ENCODE data around the gene TMEM72. TPM values are rescaled to one million over a fixed set of nuclear protein-coding genes. Genes with fewer than 3 reads are reported as not detected.

Gene TMEM72
- total RNA-seq, 1 experiment from 2014 or later, result not detected

DNA sequence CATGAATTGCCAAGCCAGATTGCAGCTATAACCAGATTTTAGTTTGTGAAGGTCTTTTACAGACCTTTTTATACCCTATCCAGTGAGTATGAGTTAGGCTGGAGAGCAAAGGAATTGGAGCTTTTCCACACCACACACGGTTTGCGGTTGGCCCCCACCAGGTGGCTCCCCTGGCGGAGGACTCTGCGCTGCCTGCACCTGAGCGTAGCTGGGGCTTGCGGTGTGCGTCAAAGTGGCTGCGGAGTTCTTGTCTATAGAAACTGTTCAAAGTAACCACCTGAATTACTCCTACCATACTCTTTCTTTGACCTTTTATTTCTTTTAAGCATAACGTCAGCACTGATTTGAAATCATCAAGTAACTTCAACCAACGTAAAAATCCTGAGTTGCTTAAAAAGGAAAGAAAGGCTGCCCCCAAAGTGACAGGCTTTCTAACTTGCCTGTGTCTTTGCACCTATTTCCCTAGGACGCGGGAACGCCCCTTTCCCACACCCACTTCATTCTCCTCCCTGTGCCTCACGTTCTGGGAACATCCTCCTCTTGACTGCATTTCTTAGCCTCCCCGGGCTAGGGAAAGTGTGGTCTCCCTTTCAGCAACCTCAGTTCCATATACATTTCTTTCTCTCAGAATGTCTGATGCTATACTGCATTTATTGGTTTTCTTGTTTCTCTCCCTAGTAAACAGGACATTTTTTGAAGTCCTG, 47.6 kb upstream of the TMEM72 start:
- H3K9me3 ChIP-seq, result no peaks in the 10 kb centered on the region
- no peaks in the 10 kb centered on the region for H3K36me3 ChIP-seq (ENCODE audit: control insufficient read depth, insufficient read depth, low read length)
- CTCF ChIA-PET, result interaction anchor here (0.6 to 4.2 kb wide), 11 partner anchors 10 to 471 kb away, joined by 3 to 51 read pairs (median 4); partner anchors contain the start of genes DEPP1 and TMEM72
- no peaks in the 10 kb centered on the region for H3K36me3 Mint-ChIP-seq (ENCODE audit: insufficient read depth, unreplicated experiment)
- 0 out of 2 replicates have a peak, but pooled peaks cover 2% of the 10 kb centered on the region for H3K27me3 ChIP-seq (replicated peaks; ENCODE audit: control insufficient read depth, insufficient read depth, low read length)
- H3K27ac Mint-ChIP-seq (ENCODE audit: unreplicated experiment), result peak overlapping the region; percentile 77
- TF ChIP-seq, protein P1, sequence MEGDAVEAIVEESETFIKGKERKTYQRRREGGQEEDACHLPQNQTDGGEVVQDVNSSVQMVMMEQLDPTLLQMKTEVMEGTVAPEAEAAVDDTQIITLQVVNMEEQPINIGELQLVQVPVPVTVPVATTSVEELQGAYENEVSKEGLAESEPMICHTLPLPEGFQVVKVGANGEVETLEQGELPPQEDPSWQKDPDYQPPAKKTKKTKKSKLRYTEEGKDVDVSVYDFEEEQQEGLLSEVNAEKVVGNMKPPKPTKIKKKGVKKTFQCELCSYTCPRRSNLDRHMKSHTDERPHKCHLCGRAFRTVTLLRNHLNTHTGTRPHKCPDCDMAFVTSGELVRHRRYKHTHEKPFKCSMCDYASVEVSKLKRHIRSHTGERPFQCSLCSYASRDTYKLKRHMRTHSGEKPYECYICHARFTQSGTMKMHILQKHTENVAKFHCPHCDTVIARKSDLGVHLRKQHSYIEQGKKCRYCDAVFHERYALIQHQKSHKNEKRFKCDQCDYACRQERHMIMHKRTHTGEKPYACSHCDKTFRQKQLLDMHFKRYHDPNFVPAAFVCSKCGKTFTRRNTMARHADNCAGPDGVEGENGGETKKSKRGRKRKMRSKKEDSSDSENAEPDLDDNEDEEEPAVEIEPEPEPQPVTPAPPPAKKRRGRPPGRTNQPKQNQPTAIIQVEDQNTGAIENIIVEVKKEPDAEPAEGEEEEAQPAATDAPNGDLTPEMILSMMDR (IDR thresholded peaks at IDR 0.05; ENCODE audit: insufficient read depth in 1 of 2, low read depth in 1 of 2, low read length in 1 of 2, severe bottlenecking in 1 of 2, unreplicated experiment in 1 of 2), result peak; percentile 49 to 73
- peak in 1 of 2 experiments; percentile 66 for DNase-seq
- intact Hi-C loops (cut with micrococcal nuclease; ENCODE audit: unreplicated experiment), result loop anchor here (1.0 to 5.0 kb wide), 5 partner anchors 15 to 477 kb away; partner anchors contain the start of genes DEPP1 and ZNF22
- peak overlapping the region; percentile 84 for H3K4me3 Mint-ChIP-seq (ENCODE audit: unreplicated experiment)
- no peaks in the 10 kb centered on the region for H3K9me3 Mint-ChIP-seq (ENCODE audit: unreplicated experiment)
- H3K4me1 ChIP-seq, result peaks cover 15% of the 10 kb centered on the region
- peaks cover 25% of the 10 kb centered on the region for H3K27me3 Mint-ChIP-seq (ENCODE audit: insufficient read depth, unreplicated experiment)
- no TSS peak for BruUV-seq (replicated peaks)
- peaks cover 11% of the 10 kb centered on the region for H3K4me1 Mint-ChIP-seq (ENCODE audit: low read depth, unreplicated experiment)
- POLR2A ChIA-PET, result no interaction called here
- no peak overlapping the region for H3K4me3 ChIP-seq (ENCODE audit: low read depth, low read length)

DNA sequence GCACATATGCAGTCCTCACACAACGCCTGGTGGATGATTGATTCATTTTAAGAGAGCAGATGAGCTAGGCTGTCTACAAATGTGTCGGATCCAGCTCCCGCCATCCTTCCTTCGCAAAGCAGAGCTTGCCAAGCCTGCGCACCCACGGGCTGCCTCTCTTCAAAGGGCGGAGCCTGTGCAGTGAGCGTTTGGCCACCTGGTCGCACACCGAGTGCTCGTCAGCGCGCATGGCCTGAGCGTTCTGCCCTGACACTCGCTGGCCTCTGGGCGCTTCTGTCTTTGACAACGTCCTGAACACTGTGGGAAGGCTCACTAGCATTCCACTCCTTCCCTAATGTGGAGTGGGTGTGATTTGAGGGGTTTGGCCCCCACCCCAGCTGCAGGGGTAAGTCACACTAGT, 47.1 kb upstream of the TMEM72 start:
- Mint-ChIP-seq H3K36me3 (ENCODE audit: insufficient read depth, unreplicated experiment) (no peaks in the 10 kb centered on the region), H3K4me1 (ENCODE audit: low read depth, unreplicated experiment) (peaks cover 11% of the 10 kb centered on the region), H3K4me3 (ENCODE audit: unreplicated experiment) (peak overlapping the region; percentile 84), H3K27ac (ENCODE audit: unreplicated experiment) (peak overlapping the region; percentile 77), H3K9me3 (ENCODE audit: unreplicated experiment) (no peaks in the 10 kb centered on the region), H3K27me3 (ENCODE audit: insufficient read depth, unreplicated experiment) (peaks cover 29% of the 10 kb centered on the region)
- Histone ChIP-seq H3K27me3 (replicated peaks; ENCODE audit: control insufficient read depth, insufficient read depth, low read length) (0 out of 2 replicates have a peak, but pooled peaks cover 2% of the 10 kb centered on the region), H3K36me3 (ENCODE audit: control insufficient read depth, insufficient read depth, low read length) (no peaks in the 10 kb centered on the region), H3K4me3 (ENCODE audit: low read depth, low read length) (peak overlapping the region; percentile 46), H3K9me3 (no peaks in the 10 kb centered on the region), H3K4me1 (peaks cover 15% of the 10 kb centered on the region)
- intact Hi-C loops (cut with micrococcal nuclease; ENCODE audit: unreplicated experiment), result loop anchor here (2.0 to 5.0 kb wide), 4 partner anchors 15 to 477 kb away; partner anchors contain the start of genes DEPP1 and ZNF22
- ChIA-PET POLR2A (interaction anchor here (1.0 kb wide), 1 partner anchor 15 kb away, joined by 3 read pairs; no protein-coding TSS in a partner anchor), CTCF (interaction anchor here (0.6 to 4.2 kb wide), 10 partner anchors 10 to 1191 kb away, joined by 3 to 51 read pairs (median 4); partner anchors contain the start of gene TMEM72)
- BruUV-seq (replicated peaks), result no TSS peak
- TF ChIP-seq, protein P1 (IDR thresholded peaks at IDR 0.05; ENCODE audit: insufficient read depth in 1 of 2, low read depth in 1 of 2, low read length in 1 of 2, severe bottlenecking in 1 of 2, unreplicated experiment in 1 of 2), result no peak
- DNase-seq, result peak; percentile 71 to 79

DNA sequence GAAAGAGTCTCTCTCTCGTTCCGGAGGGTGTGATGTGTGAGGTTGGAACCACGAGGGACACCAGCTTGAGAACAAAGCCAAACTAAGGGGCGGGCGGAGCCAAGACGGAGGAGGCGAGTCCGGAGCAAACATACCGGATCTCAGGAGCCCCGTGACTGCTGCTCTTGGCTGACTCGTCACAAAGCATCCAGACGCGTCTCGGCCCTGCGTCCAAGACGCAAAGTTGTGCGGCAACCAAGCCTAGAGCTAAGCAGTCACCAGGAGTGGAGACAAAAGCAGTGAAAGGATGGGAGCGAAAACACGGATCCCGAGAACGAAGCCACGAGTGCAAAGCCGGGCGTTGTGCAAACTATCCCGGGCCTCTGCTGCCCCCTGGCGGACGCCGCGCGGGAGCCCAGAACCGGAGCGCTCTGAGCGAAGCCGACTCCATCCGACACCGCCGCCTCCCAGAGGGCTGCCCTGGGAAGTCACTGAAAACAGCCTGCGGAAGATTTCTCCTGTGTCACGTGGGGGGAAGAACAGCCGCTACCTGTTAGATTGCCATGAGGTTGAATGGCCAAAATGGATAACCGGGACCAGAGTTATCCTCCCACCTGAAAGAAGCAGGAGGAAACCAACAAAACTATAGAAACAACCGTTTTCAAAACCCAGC, 46.4 kb upstream of the TMEM72 start:
- peak overlapping the region; percentile 84 for H3K4me3 Mint-ChIP-seq (ENCODE audit: unreplicated experiment)
- TF ChIP-seq, protein P1 (IDR thresholded peaks at IDR 0.05; ENCODE audit: insufficient read depth in 1 of 2, low read depth in 1 of 2, low read length in 1 of 2, severe bottlenecking in 1 of 2, unreplicated experiment in 1 of 2), result peak; percentile 98 to 99
- Histone ChIP-seq H3K4me1 (peaks cover 15% of the 10 kb centered on the region), H3K9me3 (no peaks in the 10 kb centered on the region), H3K4me3 (ENCODE audit: low read depth, low read length) (peak overlapping the region; percentile 46), H3K27me3 (replicated peaks; ENCODE audit: control insufficient read depth, insufficient read depth, low read length) (peaks cover 4% of the 10 kb centered on the region; the same call in 1 of the 2 replicates), H3K36me3 (ENCODE audit: control insufficient read depth, insufficient read depth, low read length) (no peaks in the 10 kb centered on the region)
- peaks cover 11% of the 10 kb centered on the region for H3K4me1 Mint-ChIP-seq (ENCODE audit: low read depth, unreplicated experiment)
- H3K27me3 Mint-ChIP-seq (ENCODE audit: insufficient read depth, unreplicated experiment), result peaks cover 34% of the 10 kb centered on the region
- ChIA-PET POLR2A (interaction anchor here (1.0 kb wide), 1 partner anchor 14 kb away, joined by 3 read pairs; no protein-coding TSS in a partner anchor), CTCF (interaction anchor here (0.8 to 4.2 kb wide), 7 partner anchors 11 to 1192 kb away, joined by 3 to 51 read pairs (median 4); no protein-coding TSS in a partner anchor)
- no TSS peak for BruUV-seq (replicated peaks)
- H3K36me3 Mint-ChIP-seq (ENCODE audit: insufficient read depth, unreplicated experiment), result no peaks in the 10 kb centered on the region
- peak overlapping the region; percentile 77 for H3K27ac Mint-ChIP-seq (ENCODE audit: unreplicated experiment)
- intact Hi-C loops (cut with micrococcal nuclease; ENCODE audit: unreplicated experiment), result loop anchor here (1.0 to 5.0 kb wide), 5 partner anchors 14 to 1193 kb away; partner anchors contain the start of genes DEPP1 and ZNF22
- DNase-seq, result peak; percentile 91 to 98
- H3K9me3 Mint-ChIP-seq (ENCODE audit: unreplicated experiment), result no peaks in the 10 kb centered on the region
